ENCODE data around the gene CA10.

The CA10 gene

GRCh38 chr17:51764387-51764971 is 394.0 kb downstream of the CA10 start:
- no peak for DNase-seq (ENCODE audit: low read depth)

GRCh38 chr17:51763058-51763457 is 395.5 kb downstream of the CA10 start:
- no peak for DNase-seq (ENCODE audit: low read depth)

GRCh38 chr17:51761105-51761504 is 397.4 kb downstream of the CA10 start:
- DNase-seq (ENCODE audit: low read depth) = no peak

GRCh38 chr17:51759260-51759659 is 399.3 kb downstream of the CA10 start:
- DNase-seq (ENCODE audit: low read depth) = no peak

GRCh38 chr17:51751072-51751471 is 407.4 kb downstream of the CA10 start:
- no peak for DNase-seq (ENCODE audit: low read depth)

GRCh38 chr17:51748749-51749604 is 409.5 kb downstream of the CA10 start:
- DNase-seq (ENCODE audit: low read depth) = no peak

- DNase-seq (ENCODE audit: low read depth) = no peak
Measured at GRCh38 chr17:51746421-51746820, 412.1 kb downstream of the CA10 start.

GRCh38 chr17:51745993-51746392 is 412.5 kb downstream of the CA10 start:
- DNase-seq (ENCODE audit: low read depth) = no peak

- no peak for DNase-seq (ENCODE audit: low read depth)
Measured at GRCh38 chr17:51743477-51743876, 415.0 kb downstream of the CA10 start.

- no peak for DNase-seq (ENCODE audit: low read depth)
Measured at GRCh38 chr17:51742571-51742970, 415.9 kb downstream of the CA10 start.

GRCh38 chr17:51741458-51741857 is 417.1 kb downstream of the CA10 start:
- DNase-seq (ENCODE audit: low read depth) = no peak

GRCh38 chr17:51740531-51740930 is 418.0 kb downstream of the CA10 start:
- DNase-seq (ENCODE audit: low read depth) = no peak

- DNase-seq (ENCODE audit: low read depth) = no peak
Measured at GRCh38 chr17:51739245-51739886, 419.1 kb downstream of the CA10 start.

- no peak for DNase-seq (ENCODE audit: low read depth)
Measured at GRCh38 chr17:51736356-51736755, 422.2 kb downstream of the CA10 start.

GRCh38 chr17:51734976-51735375 is 423.5 kb downstream of the CA10 start:
- no peak for DNase-seq (ENCODE audit: low read depth)

- no peak for DNase-seq (ENCODE audit: low read depth)
Measured at GRCh38 chr17:51734462-51734861, 424.1 kb downstream of the CA10 start.

GRCh38 chr17:51733166-51733565 is 425.3 kb downstream of the CA10 start:
- no peak for DNase-seq (ENCODE audit: low read depth)

- DNase-seq (ENCODE audit: low read depth) = no peak
Measured at GRCh38 chr17:51731941-51732722, 426.4 kb downstream of the CA10 start.

- DNase-seq (ENCODE audit: low read depth) = no peak
Measured at GRCh38 chr17:51730303-51731050, 428.0 kb downstream of the CA10 start.

- no peak for DNase-seq (ENCODE audit: low read depth)
Measured at GRCh38 chr17:51725185-51725584, 433.3 kb downstream of the CA10 start.

GRCh38 chr17:51724043-51724580 is 434.4 kb downstream of the CA10 start:
- DNase-seq (ENCODE audit: low read depth) = no peak

All from HS-27A (cell line).